ENCODE results near the gene SLFN5. TPM values are rescaled to one million over a fixed set of nuclear protein-coding genes. Genes with fewer than 3 reads are reported as not detected.

SLFN5 gene
- total and polyA plus RNA-seq, 2 of the 4 experiments (the other 2 are of a cell fraction): 13.0 to 48.9 TPM

DNA sequence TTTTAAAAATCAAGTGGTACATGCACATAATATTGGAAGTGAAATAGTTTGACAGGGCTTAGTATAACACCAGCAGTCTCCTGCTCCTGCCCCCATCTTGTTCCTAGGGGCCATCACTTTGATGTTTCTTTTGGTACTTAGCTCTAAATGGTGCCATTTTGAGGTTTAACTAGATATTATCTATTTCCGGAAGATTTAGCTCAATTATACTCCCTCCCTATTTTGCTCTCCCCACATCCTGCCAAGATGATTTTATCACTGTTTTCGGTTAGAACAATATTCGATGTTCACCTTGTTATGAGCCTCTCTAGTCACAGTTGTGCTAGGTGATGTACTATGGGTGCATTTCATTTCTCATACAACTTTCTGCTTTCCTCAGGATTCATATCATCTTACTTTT is 28.7 kb upstream of the SLFN5 start:
- Histone ChIP-seq H3K9me1 (ENCODE audit: insufficient read depth, low read length) (no peaks in the 10 kb centered on the region), H3K27me3 (ENCODE audit: control insufficient read depth, insufficient read depth, low read length) (peaks cover 7% of the 10 kb centered on the region), H4K91ac (ENCODE audit: insufficient read depth, low read depth, low read length) (no peak overlapping the region), H3K27ac (ENCODE audit: insufficient read depth, low read length) (no peak overlapping the region), H3K79me1 (ENCODE audit: low read depth in 1 of 2, low read length in 2 of 2) (no peaks in the 10 kb centered on the region), H3K14ac (replicated peaks; ENCODE audit: low read depth, low read length) (no peak overlapping the region), H2AFZ (replicated peaks; ENCODE audit: low read length, poor library complexity) (no peak overlapping the region), H3K9ac (ENCODE audit: low read depth, low read length) (no peak overlapping the region), H3K23ac (ENCODE audit: low read depth, low read length) (no peak overlapping the region), H2BK15ac (ENCODE audit: low read depth, low read length) (no peak overlapping the region), H4K20me1 (ENCODE audit: insufficient read depth, low read length) (no peaks in the 10 kb centered on the region), H2AK9ac (replicated peaks; ENCODE audit: low read depth, low read length, poor library complexity) (no peak overlapping the region), H2AK5ac (ENCODE audit: low read depth, low read length) (no peak overlapping the region), H4K5ac (ENCODE audit: low read depth, low read length) (no peak overlapping the region), H2BK5ac (ENCODE audit: low read depth, low read length, poor library complexity, severe bottlenecking) (no peak overlapping the region), H3K18ac (ENCODE audit: low read depth, low read length) (no peak overlapping the region), H3K56ac (ENCODE audit: extremely low read depth, insufficient read depth, low read length) (no peak overlapping the region), H2BK20ac (ENCODE audit: low read depth, low read length) (no peak overlapping the region), H3K36me3 (ENCODE audit: control insufficient read depth, insufficient read depth, low read length) (no peaks in the 10 kb centered on the region), H3K4me3 (ENCODE audit: insufficient read depth, low read depth, low read length) (no peak overlapping the region), H3K4ac (ENCODE audit: low read depth, low read length) (no peak overlapping the region), H4K8ac (ENCODE audit: low read depth in 2 of 2, low read length in 2 of 2) (no peak overlapping the region), H3K4me1 (ENCODE audit: control insufficient read depth, insufficient read depth, low read length) (no peaks in the 10 kb centered on the region), H3K4me2 (ENCODE audit: low read depth, low read length) (no peak overlapping the region), H3K9me3 (ENCODE audit: control insufficient read depth, insufficient read depth, low read length) (no peaks in the 10 kb centered on the region), H2BK120ac (ENCODE audit: low read depth, low read length) (no peak overlapping the region)
- WGBS, 2 experiments (ENCODE audit: extremely low coverage in 2 of 2, insufficient read length in 1 of 2): no CpG with 5 or more reads among the region's 3 CpGs
- no peak for ATAC-seq (ENCODE audit: low read depth)
- in situ Hi-C loops (cut with MboI; ENCODE audit: low sequenced_read_pairs): no loop called here
- TF ChIP-seq, protein P1, sequence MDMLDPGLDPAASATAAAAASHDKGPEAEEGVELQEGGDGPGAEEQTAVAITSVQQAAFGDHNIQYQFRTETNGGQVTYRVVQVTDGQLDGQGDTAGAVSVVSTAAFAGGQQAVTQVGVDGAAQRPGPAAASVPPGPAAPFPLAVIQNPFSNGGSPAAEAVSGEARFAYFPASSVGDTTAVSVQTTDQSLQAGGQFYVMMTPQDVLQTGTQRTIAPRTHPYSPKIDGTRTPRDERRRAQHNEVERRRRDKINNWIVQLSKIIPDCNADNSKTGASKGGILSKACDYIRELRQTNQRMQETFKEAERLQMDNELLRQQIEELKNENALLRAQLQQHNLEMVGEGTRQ (IDR thresholded peaks at IDR 0.05; ENCODE audit: low read depth, low read length): no peak
- TF ChIP-seq MAZ (IDR thresholded peaks at IDR 0.05; ENCODE audit: borderline replicate concordance, low read depth, low read length): no peak
- intact Hi-C loops (cut with micrococcal nuclease): no loop called here
- DNase-seq: no peak
- no TSS peak for BruUV-seq (replicated peaks)
- ChIA-PET CTCF (no interaction called here), POLR2A (ENCODE audit: unreplicated experiment) (no interaction called here)
- dilution Hi-C loops (cut with HindIII; ENCODE audit: low sequenced_read_pairs, unreplicated experiment): no loop called here
